Medulla oblongata (tissue), 1 donor: ENCODE measurements around the gene PLCG2.
"Not testable (repeated sequence)": the region's sequence is repeated elsewhere in the genome, so short reads cannot be mapped to it uniquely, and the experiment has no call there.

Experiments used
- DNase-seq: peaks from one replicate; pipeline ENCODE4 v3.0.0-alpha.2; 2015; ENCODE audit errors: extremely low spot score

Gene PLCG2

GRCh38 chr16:81912395-81912794 is 133.3 kb downstream of the PLCG2 start:
- no peak for DNase-seq

- no peak for DNase-seq
Measured at GRCh38 chr16:81913222-81913621, 134.1 kb downstream of the PLCG2 start.

- no peak for DNase-seq
Measured at GRCh38 chr16:81917375-81917774, 138.3 kb downstream of the PLCG2 start.

- DNase-seq: no peak
Measured at GRCh38 chr16:81918927-81919326, 139.8 kb downstream of the PLCG2 start.

- DNase-seq: no peak
Measured at GRCh38 chr16:81920498-81920897, 141.4 kb downstream of the PLCG2 start.

GRCh38 chr16:81921085-81921814 is 142.2 kb downstream of the PLCG2 start:
- no peak for DNase-seq

GRCh38 chr16:81921843-81922584 is 142.9 kb downstream of the PLCG2 start:
- no peak for DNase-seq

- DNase-seq: no peak
Measured at GRCh38 chr16:81923296-81923695, 144.2 kb downstream of the PLCG2 start.

GRCh38 chr16:81925016-81925415 is 145.9 kb downstream of the PLCG2 start:
- peak; percentile 30 for DNase-seq

- DNase-seq: no peak
Measured at GRCh38 chr16:81926036-81926435, 146.9 kb downstream of the PLCG2 start.

GRCh38 chr16:81927561-81928185 is 148.6 kb downstream of the PLCG2 start:
- DNase-seq: no peak

- no peak for DNase-seq
Measured at GRCh38 chr16:81928271-81928918, 149.3 kb downstream of the PLCG2 start.

GRCh38 chr16:81928975-81929374 is 149.9 kb downstream of the PLCG2 start:
- DNase-seq: no peak

GRCh38 chr16:81929841-81930240 is 150.8 kb downstream of the PLCG2 start:
- no peak for DNase-seq

GRCh38 chr16:81931927-81932326 is 152.8 kb downstream of the PLCG2 start:
- DNase-seq: no peak

- no peak for DNase-seq
Measured at GRCh38 chr16:81932668-81933067, 153.6 kb downstream of the PLCG2 start.

- no peak for DNase-seq
Measured at GRCh38 chr16:81933361-81933760, 154.3 kb downstream of the PLCG2 start.

GRCh38 chr16:81934711-81935110 is 155.6 kb downstream of the PLCG2 start:
- DNase-seq: not testable (repeated sequence)

GRCh38 chr16:81936209-81937000 is 157.3 kb downstream of the PLCG2 start:
- no peak for DNase-seq

GRCh38 chr16:81937305-81938038 is 158.4 kb downstream of the PLCG2 start:
- DNase-seq: no peak
